Esophagus squamous epithelium (tissue), 5 donors: ENCODE measurements around the gene TMOD4. TPM values are rescaled to one million over a fixed set of nuclear protein-coding genes. Genes with fewer than 3 reads are reported as not detected.
"Not testable (repeated sequence)": the region's sequence is repeated elsewhere in the genome, so short reads cannot be mapped to it uniquely, and the experiment has no call there.

Source experiments
- DNase-seq: peaks from one replicate; lab custom pipeline; 2025; lab: John Stamatoyannopoulos, UW
- H3K27ac ChIP-seq, 4 donors: fragments of 200-600 bp; sonication (generic); one replicate each; pipeline ENCODE4 v1.5.1; 2016 to 2019; ENCODE audit warnings: mild to moderate bottlenecking in 1 of 4
- H3K27me3 ChIP-seq, 4 donors: fragments of 200-600 bp; sonication (generic); 1 replicate in 3 of 4; 2 replicates in 1 of 4; pipeline versions ENCODE4 v1.5.1 to v1.6.0; 2017 to 2021; ENCODE audit warnings: antibody characterized with exemption in 1 of 4
- H3K36me3 ChIP-seq, 3 donors: fragments of 200-600 bp; sonication (generic); one replicate each; pipeline ENCODE4 v1.5.1; 2016 to 2019
- H3K4me1 ChIP-seq, 3 donors: fragments of 200-600 bp; sonication (generic); one replicate each; pipeline ENCODE4 v1.5.1; 2017 to 2019
- H3K4me3 ChIP-seq, 4 donors: fragments of 200-600 bp; sonication (generic); 1 replicate in 3 of 4; 2 replicates in 1 of 4; pipeline ENCODE4 v1.5.1; 2016 to 2019; ENCODE audit warnings: mild to moderate bottlenecking in 2 of 4, moderate library complexity in 1 of 4
- H3K9me3 ChIP-seq, 3 donors: fragments of 200-600 bp; sonication (generic); one replicate each; pipeline ENCODE4 v1.5.1; 2016 to 2019
- CTCF ChIP-seq, 6 experiments: fragments of 450-650 bp in 4 of 6; fragments of 200-600 bp in 2 of 6; sonication (generic) in 2 of 6; IDR thresholded peaks; one replicate each; pipeline ENCODE4 v1.5.1; 2016 to 2019; ENCODE audit warnings: antibody characterized with exemption in 6 of 6, mild to moderate bottlenecking in 4 of 6, moderate library complexity in 4 of 6
- POLR2A ChIP-seq, 4 donors: fragments of 450-650 bp; IDR thresholded peaks; one replicate each; pipeline ENCODE4 v1.6.1; 2017; ENCODE audit warnings: antibody characterized with exemption in 4 of 4, mild to moderate bottlenecking in 4 of 4, moderate library complexity in 3 of 4
- WGBS, 2 donors: methylation state at CpG; one replicate each; pipeline ENCODE4 v1.1.5; 2018; 5-methylcytosine and 5-hydroxymethylcytosine counted together
- intact Hi-C: fragments of 100-400 bp; cut with DNase I; formaldehyde crosslinking; loops from one replicate; pipeline ENCODE4 v1.15.0; 2022
- total RNA-seq, 4 donors: library from RNA; depleted of rRNA; stranded (reverse); fragments of >200 nt; gene quantifications; one replicate each; pipeline ENCODE4 v1.1.0, GENCODE V29; 2016
- donor health status: DM: yes; HTN: yes; CAD: no.

Gene TMOD4
- total RNA-seq, 4 donors from 2014 or later, result not detected

GRCh38 chr1:151210830-151211229 is 35.0 kb upstream of the TMOD4 start:
- H3K27ac ChIP-seq, result peak overlapping the region in 2 of 4 donors; percentile 29 to 33
- 57% methylated on average over 1 of the region's 1 CpG for WGBS, 2 donors
- intact Hi-C loops, result no loop called here

GRCh38 chr1:151205381-151205965 is 29.7 kb upstream of the TMOD4 start:
- intact Hi-C loops, H3K4me3 ChIP-seq, H3K27me3 ChIP-seq, H3K27ac ChIP-seq, H3K9me3 ChIP-seq, DNase-seq: not testable (repeated sequence)
- 82 to 95% methylated on average over 9 to 11 of the region's 12 CpGs for WGBS, 2 donors
- Histone ChIP-seq H3K36me3 (peaks cover 7 to 73% (median 8%) of the 10 kb centered on the region in 3 donors), H3K4me1 (peaks cover 7 to 45% (median 21%) of the 10 kb centered on the region in 3 donors)

More at GRCh38 chr1:151210830-151211229, 35.0 kb upstream of the TMOD4 start:
- no peaks in the 10 kb centered on the region for H3K9me3 ChIP-seq
- no peak overlapping the region for H3K4me3 ChIP-seq
- H3K4me1 ChIP-seq, result peaks cover 0 to 40% (median 5%) of the 10 kb centered on the region in 3 donors
- DNase-seq, result no peak
- no peaks in the 10 kb centered on the region for H3K27me3 ChIP-seq
- H3K36me3 ChIP-seq, result peaks cover 3 to 76% (median 7%) of the 10 kb centered on the region in 3 donors
- no peak for TF ChIP-seq CTCF (IDR thresholded peaks at IDR 0.05)
- TF ChIP-seq POLR2A (IDR thresholded peaks at IDR 0.05), result no peak

GRCh38 chr1:151199873-151200581 is 24.2 kb upstream of the TMOD4 start:
- peak overlapping the region; percentile 88 to 97 (median 96) for H3K27ac ChIP-seq
- no peaks in the 10 kb centered on the region for H3K27me3 ChIP-seq
- WGBS, 2 donors, result 14 to 16% methylated on average over 10 to 11 of the region's 11 CpGs
- H3K36me3 ChIP-seq, result peaks cover 0 to 21% (median 5%) of the 10 kb centered on the region in 3 donors
- TF ChIP-seq POLR2A (IDR thresholded peaks at IDR 0.05), result no peak
- TF ChIP-seq CTCF (IDR thresholded peaks at IDR 0.05), result no peak
- no peak for DNase-seq
- H3K9me3 ChIP-seq, result no peaks in the 10 kb centered on the region
- H3K4me1 ChIP-seq, result peaks cover 7 to 85% (median 35%) of the 10 kb centered on the region in 3 donors
- H3K4me3 ChIP-seq, result peak overlapping the region; percentile 67 to 89 (median 83)
- intact Hi-C loops, result loop anchor here (5.0 kb wide), 1 partner anchor 52 kb away; the partner anchor contains the start of gene PSMD4

- peak; percentile 96 for DNase-seq
- Histone ChIP-seq H3K36me3 (peaks cover 0 to 13% (median 5%) of the 10 kb centered on the region in 3 donors), H3K27me3 (no peaks in the 10 kb centered on the region), H3K27ac (peak within 1 kb of the TSS; percentile 88 to 97 (median 96)), H3K4me3 (peak within 1 kb of the TSS; percentile 67 to 89 (median 83)), H3K4me1 (peaks cover 7 to 80% (median 35%) of the 10 kb centered on the region in 3 donors), H3K9me3 (no peaks in the 10 kb centered on the region)
- 0% methylated on average over 39 to 42 of the region's 60 CpGs for WGBS, 2 donors
- intact Hi-C loops, result loop anchor here (5.0 kb wide), 1 partner anchor 54 kb away; the partner anchor contains the start of gene PSMD4
- TF ChIP-seq CTCF (IDR thresholded peaks at IDR 0.05), result peak in 2 of 6 experiments; percentile 7 to 43
- TF ChIP-seq POLR2A (IDR thresholded peaks at IDR 0.05), result peak in 3 of 4 donors; percentile 87 to 93 (median 92)
These were observed 22.7 kb upstream of the TMOD4 start, which contains the start of gene PIP5K1A for GRCh38 chr1:151198254-151199127. Gene PIP5K1A, plus strand, starts transcription at chr1:151198552. Its CDS starts 445 bp downstream, at chr1:151198997.

- Histone ChIP-seq H3K4me3 (peak overlapping the region; percentile 67 to 89 (median 83)), H3K4me1 (peaks cover 7 to 75% (median 35%) of the 10 kb centered on the region in 3 donors), H3K27me3 (no peaks in the 10 kb centered on the region), H3K27ac (peak overlapping the region; percentile 88 to 97 (median 96)), H3K9me3 (no peaks in the 10 kb centered on the region), H3K36me3 (peaks cover 0 to 7% (median 5%) of the 10 kb centered on the region in 3 donors)
- WGBS, 2 donors, result 5 to 7% methylated on average over 10 of the region's 10 CpGs
- DNase-seq, result no peak
- intact Hi-C loops, result loop anchor here (5.0 kb wide), 1 partner anchor 54 kb away; the partner anchor contains the start of gene PSMD4
- TF ChIP-seq POLR2A (IDR thresholded peaks at IDR 0.05) (no peak), CTCF (IDR thresholded peaks at IDR 0.05) (no peak)
These were observed 22.1 kb upstream of the TMOD4 start for GRCh38 chr1:151197863-151198253.
